NCI-H2081 treated with DMSO at 0.1 percent for 48 hours (cell line): ENCODE data around the gene NPR2.

ENCODE experiments used
- DNase-seq: peaks from one replicate; lab custom pipeline; 2025; lab: John Stamatoyannopoulos, UW

NPR2 gene

GRCh38 chr9:35832814-35833213 is 41.4 kb downstream of the NPR2 start:
- DNase-seq: no peak

- no peak for DNase-seq
Observed at GRCh38 chr9:35834260-35835215, 43.1 kb downstream of the NPR2 start.

- DNase-seq: no peak
Observed at GRCh38 chr9:35835216-35835632, 43.8 kb downstream of the NPR2 start.

GRCh38 chr9:35835766-35836165 is 44.4 kb downstream of the NPR2 start:
- no peak for DNase-seq

- DNase-seq: no peak
Observed at GRCh38 chr9:35836595-35836994, 45.2 kb downstream of the NPR2 start.

- no peak for DNase-seq
Observed at GRCh38 chr9:35839926-35840325, 48.5 kb downstream of the NPR2 start.

GRCh38 chr9:35840881-35841644 is 49.7 kb downstream of the NPR2 start:
- DNase-seq: no peak

- no peak for DNase-seq
Observed at GRCh38 chr9:35841645-35841900, 50.2 kb downstream of the NPR2 start.

GRCh38 chr9:35842020-35842745 is 50.8 kb downstream of the NPR2 start:
- no peak for DNase-seq

- no peak for DNase-seq
Observed at GRCh38 chr9:35842795-35843194, 51.4 kb downstream of the NPR2 start.

GRCh38 chr9:35844628-35845270 is 53.4 kb downstream of the NPR2 start:
- no peak for DNase-seq

GRCh38 chr9:35845824-35846771 is 54.7 kb downstream of the NPR2 start:
- no peak for DNase-seq

GRCh38 chr9:35847792-35848572 is 56.6 kb downstream of the NPR2 start:
- no peak for DNase-seq

GRCh38 chr9:35852267-35852815 is 61.0 kb downstream of the NPR2 start:
- DNase-seq: no peak

GRCh38 chr9:35852876-35853865 is 61.8 kb downstream of the NPR2 start:
- no peak for DNase-seq

GRCh38 chr9:35854091-35854762 is 62.8 kb downstream of the NPR2 start:
- no peak for DNase-seq

GRCh38 chr9:35856206-35856605 is 64.8 kb downstream of the NPR2 start:
- DNase-seq: no peak

- DNase-seq: no peak
Observed at GRCh38 chr9:35856882-35857281, 65.5 kb downstream of the NPR2 start.
